C4-2B (cell line): ENCODE data around the gene AMDHD2.

Experiments used
- H3K27ac ChIP-seq: fragments of 450-650 bp; 2 replicates; pipeline ENCODE4 v1.5.1; 2017
- CTCF ChIP-seq: fragments of 450-650 bp; conservative IDR thresholded peaks from 2 replicates; pipeline ENCODE4 v1.5.1; 2017; ENCODE audit warnings: mild to moderate bottlenecking
- ZFX ChIP-seq: fragments of 450-650 bp; IDR thresholded peaks from 2 replicates; pipeline ENCODE4 v1.6.1; 2017

AMDHD2 gene

GRCh38 chr16:2484898-2485508, 35.2 kb upstream of the AMDHD2 start:
- no peak overlapping the region for H3K27ac ChIP-seq
- TF ChIP-seq CTCF (no peak), ZFX (no peak)

GRCh38 chr16:2485811-2486507, 34.2 kb upstream of the AMDHD2 start:
- TF ChIP-seq ZFX = no peak
- TF ChIP-seq CTCF = no peak
- no peak overlapping the region for H3K27ac ChIP-seq

GRCh38 chr16:2486645-2487516, 33.3 kb upstream of the AMDHD2 start:
- no peak overlapping the region for H3K27ac ChIP-seq
- TF ChIP-seq ZFX (no peak), CTCF (no peak)

- TF ChIP-seq CTCF (no peak), ZFX (no peak)
- no peak overlapping the region for H3K27ac ChIP-seq
These were observed 32.7 kb upstream of the AMDHD2 start for GRCh38 chr16:2487517-2487842.

- no peak overlapping the region for H3K27ac ChIP-seq
- TF ChIP-seq CTCF (no peak), ZFX (no peak)
These were observed 32.2 kb upstream of the AMDHD2 start for GRCh38 chr16:2487903-2488531.

GRCh38 chr16:2489581-2489980, 30.6 kb upstream of the AMDHD2 start:
- no peak for TF ChIP-seq ZFX
- no peak for TF ChIP-seq CTCF
- H3K27ac ChIP-seq = no peak overlapping the region
